Esophagus squamous epithelium (tissue), 4 donors: ENCODE measurements around the gene PRR15L.

Source experiments
- CTCF ChIP-seq, 6 experiments: fragments of 450-650 bp in 4 of 6; fragments of 200-600 bp in 2 of 6; sonication (generic) in 2 of 6; IDR thresholded peaks; one replicate each; pipeline ENCODE4 v1.5.1; 2016 to 2019; ENCODE audit warnings: antibody characterized with exemption in 6 of 6, mild to moderate bottlenecking in 4 of 6, moderate library complexity in 4 of 6
- POLR2A ChIP-seq, 4 donors: fragments of 450-650 bp; IDR thresholded peaks; one replicate each; pipeline ENCODE4 v1.6.1; 2017; ENCODE audit warnings: antibody characterized with exemption in 4 of 4, mild to moderate bottlenecking in 4 of 4, moderate library complexity in 3 of 4

- TF ChIP-seq CTCF (IDR thresholded peaks at IDR 0.05) (no peak), POLR2A (IDR thresholded peaks at IDR 0.05) (no peak)
Measured at GRCh38 chr17:47913050-47913449, 44.6 kb downstream of the PRR15L start.
